ENCODE measurements around the gene UACA. TPM values are rescaled to one million over a fixed set of nuclear protein-coding genes. Genes with fewer than 3 reads are reported as not detected.

UACA gene
- total RNA-seq, 1 donor from 2014 or later: 46.2 TPM

- Mint-ChIP-seq H3K27me3 (no peaks in the 10 kb centered on the region), H3K4me3 (ENCODE audit: low read depth) (no peak overlapping the region), H3K9me3 (ENCODE audit: low read depth) (no peaks in the 10 kb centered on the region), H3K36me3 (ENCODE audit: insufficient read depth) (peaks cover 5% of the 10 kb centered on the region), H3K27ac (peak overlapping the region; percentile 30), H3K4me1 (ENCODE audit: low read depth) (peaks cover 22% of the 10 kb centered on the region)
- no peak for DNase-seq (ENCODE audit: low spot score, unreplicated experiment)
- no peak for TF ChIP-seq CTCF (IDR thresholded peaks at IDR 0.05; ENCODE audit: unreplicated experiment)
Observed at GRCh38 chr15:70690021-70690420, 73.3 kb downstream of the UACA start.

GRCh38 chr15:70687482-70687881 lies 75.9 kb downstream of the UACA start:
- Mint-ChIP-seq H3K4me3 (ENCODE audit: low read depth) (no peak overlapping the region), H3K4me1 (ENCODE audit: low read depth) (peaks cover 13% of the 10 kb centered on the region), H3K27ac (no peak overlapping the region), H3K36me3 (ENCODE audit: insufficient read depth) (peaks cover 5% of the 10 kb centered on the region), H3K27me3 (no peaks in the 10 kb centered on the region), H3K9me3 (ENCODE audit: low read depth) (no peaks in the 10 kb centered on the region)
- no peak for DNase-seq (ENCODE audit: low spot score, unreplicated experiment)
- TF ChIP-seq CTCF (IDR thresholded peaks at IDR 0.05; ENCODE audit: unreplicated experiment): no peak

GRCh38 chr15:70680817-70681216 lies 82.5 kb downstream of the UACA start:
- Mint-ChIP-seq H3K4me1 (ENCODE audit: low read depth) (peaks cover 5% of the 10 kb centered on the region), H3K27me3 (no peaks in the 10 kb centered on the region), H3K4me3 (ENCODE audit: low read depth) (no peak overlapping the region), H3K36me3 (ENCODE audit: insufficient read depth) (peaks cover 8% of the 10 kb centered on the region), H3K9me3 (ENCODE audit: low read depth) (no peaks in the 10 kb centered on the region), H3K27ac (no peak overlapping the region)
- TF ChIP-seq CTCF (IDR thresholded peaks at IDR 0.05; ENCODE audit: unreplicated experiment): no peak
- DNase-seq (ENCODE audit: low spot score, unreplicated experiment): no peak

- no peak overlapping the region for H3K4me3 Mint-ChIP-seq (ENCODE audit: low read depth)
- no peak overlapping the region for H3K27ac Mint-ChIP-seq
- H3K36me3 Mint-ChIP-seq (ENCODE audit: insufficient read depth): peaks cover 8% of the 10 kb centered on the region
- H3K9me3 Mint-ChIP-seq (ENCODE audit: low read depth): no peaks in the 10 kb centered on the region
- H3K27me3 Mint-ChIP-seq: no peaks in the 10 kb centered on the region
- H3K4me1 Mint-ChIP-seq (ENCODE audit: low read depth): peaks cover 5% of the 10 kb centered on the region
- no peak for DNase-seq (ENCODE audit: low spot score, unreplicated experiment)
- TF ChIP-seq CTCF (IDR thresholded peaks at IDR 0.05; ENCODE audit: unreplicated experiment): no peak
Observed at GRCh38 chr15:70679919-70680231, 83.5 kb downstream of the UACA start.

- Mint-ChIP-seq H3K36me3 (ENCODE audit: insufficient read depth) (peaks cover 5% of the 10 kb centered on the region), H3K27ac (no peak overlapping the region), H3K9me3 (ENCODE audit: low read depth) (no peaks in the 10 kb centered on the region), H3K27me3 (no peaks in the 10 kb centered on the region), H3K4me1 (ENCODE audit: low read depth) (no peaks in the 10 kb centered on the region), H3K4me3 (ENCODE audit: low read depth) (no peak overlapping the region)
- DNase-seq (ENCODE audit: low spot score, unreplicated experiment): no peak
- no peak for TF ChIP-seq CTCF (IDR thresholded peaks at IDR 0.05; ENCODE audit: unreplicated experiment)
Observed at GRCh38 chr15:70672081-70672480, 91.3 kb downstream of the UACA start.

Measured in progenitor cell of endocrine pancreas (in vitro differentiated cells).